Natural killer cell (primary cell): Measurements from ENCODE around the gene ARL5C. TPM values are rescaled to one million over a fixed set of nuclear protein-coding genes. Genes with fewer than 3 reads are reported as not detected.

Experiments used
- ATAC-seq, 3 donors: fragments of 150-1000 bp in 2 of 3; fragments of 200-7000 bp in 1 of 3; cut with Tn5 transposase; 1 replicate in 1 of 3; 2 replicates in 2 of 3; pipeline ENCODE4 v1.10.0; 2021; ENCODE audit warnings: mild to moderate bottlenecking in 2 of 3, moderate library complexity in 2 of 3
- DNase-seq, 2 donors: peaks; one replicate each; pipeline versions ENCODE4 v3.0.0 to v3.0.0-alpha.2; 2013 to 2021; ENCODE audit warnings: mixed read lengths in 1 of 2
- H3K27ac ChIP-seq: one replicate; pipeline ENCODE4 v1.5.1; 2013; ENCODE audit warnings: mild to moderate bottlenecking, low read length
- H3K27me3 ChIP-seq: one replicate; pipeline ENCODE4 v1.6.1; 2013; ENCODE audit warnings: low read length; ENCODE audit not compliant: control insufficient read depth, insufficient read depth
- H3K36me3 ChIP-seq: one replicate; pipeline ENCODE4 v1.6.1; 2013; ENCODE audit warnings: low read length; ENCODE audit not compliant: control insufficient read depth, insufficient read depth
- H3K4me1 ChIP-seq: one replicate; pipeline ENCODE4 v1.6.1; 2013; ENCODE audit warnings: low read length; ENCODE audit not compliant: control insufficient read depth, insufficient read depth
- H3K4me3 ChIP-seq: one replicate; pipeline ENCODE4 v1.5.1; 2013; ENCODE audit warnings: low read length
- H3K9me3 ChIP-seq: one replicate; pipeline ENCODE4 v1.6.1; 2013; ENCODE audit warnings: low read length; ENCODE audit not compliant: control insufficient read depth, insufficient read depth
- H3K27ac Mint-ChIP-seq, 2 donors: one replicate each; pipeline ENCODE4 v1.8.0; 2022; ENCODE audit warnings: mild to moderate bottlenecking in 2 of 2, mixed read lengths in 2 of 2, moderate library complexity in 1 of 2
- H3K27me3 Mint-ChIP-seq, 2 donors: one replicate each; pipeline ENCODE4 v1.8.0; 2022; ENCODE audit warnings: low read depth in 2 of 2, mixed read lengths in 2 of 2
- H3K36me3 Mint-ChIP-seq: one replicate; pipeline ENCODE4 v1.8.0; 2022; ENCODE audit warnings: mixed read lengths
- H3K4me1 Mint-ChIP-seq, 2 donors: one replicate each; pipeline ENCODE4 v1.8.0; 2022; ENCODE audit warnings: mixed read lengths in 2 of 2
- H3K4me3 Mint-ChIP-seq: one replicate; pipeline ENCODE4 v1.8.0; 2022; ENCODE audit warnings: mild to moderate bottlenecking, moderate library complexity, mixed read lengths
- H3K9me3 Mint-ChIP-seq, 2 donors: one replicate each; pipeline ENCODE4 v1.8.0; 2022; ENCODE audit warnings: mixed read lengths in 2 of 2
- CTCF ChIP-seq: fragments of 200-600 bp; IDR thresholded peaks from one replicate; pipeline ENCODE4 v1.8.0; 2022; ENCODE audit warnings: antibody characterized with exemption
- WGBS: methylation state at CpG from one replicate; pipeline ENCODE4 v1.1.7; 2013; ENCODE audit warnings: missing lambda C conversion rate; ENCODE audit not compliant: insufficient coverage; 5-methylcytosine and 5-hydroxymethylcytosine counted together
- intact Hi-C: fragments of 100-400 bp; cut with micrococcal nuclease; formaldehyde crosslinking; loops from one replicate; pipeline ENCODE4 v1.14.2; 2022
- total RNA-seq, 4 donors: library from RNA; stranded (reverse); fragments of 120-200 nt in 1 of 4; gene quantifications; one replicate each; pipeline versions ENCODE4 v1.2.3 to v1.2.4, GENCODE V29; 2013 to 2022

The ARL5C gene
- total RNA-seq, 3 donors from 2014 or later (not counting 1 experiment from before 2014, with no cell fraction given) = 0.33 TPM; not detected in 2

- Histone ChIP-seq H3K27ac (peak overlapping the region; percentile 95), H3K4me3 (peak overlapping the region; percentile 83), H3K27me3 (no peaks in the 10 kb centered on the region), H3K4me1 (peaks cover 51% of the 10 kb centered on the region), H3K9me3 (no peaks in the 10 kb centered on the region), H3K36me3 (peaks cover 37% of the 10 kb centered on the region)
- no peaks in the 10 kb centered on the region for H3K9me3 Mint-ChIP-seq
- H3K36me3 Mint-ChIP-seq = no peaks in the 10 kb centered on the region
- H3K27ac Mint-ChIP-seq = peak overlapping the region; percentile 98 to 100
- WGBS = 23% methylated on average over 10 of the region's 11 CpGs
- H3K4me3 Mint-ChIP-seq = peak overlapping the region; percentile 98
- H3K27me3 Mint-ChIP-seq = no peaks in the 10 kb centered on the region
- H3K4me1 Mint-ChIP-seq = peaks cover 37 to 53% of the 10 kb centered on the region in 2 donors
- intact Hi-C loops = no loop called here
- ATAC-seq = no peak
- DNase-seq = no peak
- TF ChIP-seq CTCF = no peak
Observed at GRCh38 chr17:39200957-39201510, 35.1 kb upstream of the ARL5C start.

- Mint-ChIP-seq H3K27ac (peak within 1 kb of the TSS; percentile 98 to 100), H3K4me1 (peaks cover 37 to 61% of the 10 kb centered on the region in 2 donors), H3K27me3 (no peaks in the 10 kb centered on the region), H3K9me3 (no peaks in the 10 kb centered on the region), H3K4me3 (peak within 1 kb of the TSS; percentile 98), H3K36me3 (no peaks in the 10 kb centered on the region)
- H3K27ac ChIP-seq = peak within 1 kb of the TSS; percentile 95
- intact Hi-C loops = no loop called here
- H3K27me3 ChIP-seq = no peaks in the 10 kb centered on the region
- H3K4me1 ChIP-seq = peaks cover 59% of the 10 kb centered on the region
- H3K36me3 ChIP-seq = peaks cover 36% of the 10 kb centered on the region
- ATAC-seq (peak; percentile 79 to 89 (median 86)), DNase-seq (peak in 1 of 2 donors; percentile 80)
- no peak for TF ChIP-seq CTCF
- under 1% methylated on average over 52 of the region's 52 CpGs for WGBS
- peak within 1 kb of the TSS; percentile 83 for H3K4me3 ChIP-seq
- no peaks in the 10 kb centered on the region for H3K9me3 ChIP-seq
Observed at GRCh38 chr17:39200070-39200879, 34.3 kb upstream of the ARL5C start, which contains the start of gene RPL19. Gene RPL19, plus strand, starts transcription at chr17:39200283. Its CDS starts 62 bp downstream, at chr17:39200345.

- H3K9me3 ChIP-seq = no peaks in the 10 kb centered on the region
- Mint-ChIP-seq H3K4me1 (peaks cover 37 to 61% of the 10 kb centered on the region in 2 donors), H3K4me3 (peak overlapping the region; percentile 98), H3K27me3 (no peaks in the 10 kb centered on the region), H3K36me3 (no peaks in the 10 kb centered on the region), H3K9me3 (no peaks in the 10 kb centered on the region), H3K27ac (peak overlapping the region; percentile 98 to 100)
- intact Hi-C loops = no loop called here
- DNase-seq (peak; percentile 78 to 96), ATAC-seq (peak; percentile 69 to 85 (median 75))
- TF ChIP-seq CTCF = no peak
- peaks cover 31% of the 10 kb centered on the region for H3K36me3 ChIP-seq
- H3K27ac ChIP-seq = peak overlapping the region; percentile 95
- WGBS = under 1% methylated on average over 10 of the region's 10 CpGs
- peak overlapping the region; percentile 83 for H3K4me3 ChIP-seq
- H3K4me1 ChIP-seq = peaks cover 64% of the 10 kb centered on the region
- no peaks in the 10 kb centered on the region for H3K27me3 ChIP-seq
Observed at GRCh38 chr17:39199820-39200069, 33.8 kb upstream of the ARL5C start.
